GM12864 (cell line): Measurements from ENCODE around the gene KLK12.

Experiments used
- DNase-seq: peaks from one replicate; pipeline ENCODE4 v3.0.0-alpha.2; 2011; ENCODE audit warnings: low read depth
- H3K4me3 ChIP-seq: 2 replicates; pipeline ENCODE4 v1.5.1; 2011; ENCODE audit warnings: mild to moderate bottlenecking, low read depth, low read length, control low read depth
- CTCF ChIP-seq: IDR thresholded peaks from 2 replicates; pipeline ENCODE4 v1.5.1; 2011; ENCODE audit warnings: low read depth, mild to moderate bottlenecking, moderate library complexity, low read length, control low read depth, inconsistent platforms; ENCODE audit errors: missing control alignments

Gene KLK12

GRCh38 chr19:51010066-51010795 lies 24.6 kb downstream of the KLK12 start:
- no peak for TF ChIP-seq CTCF

GRCh38 chr19:51009061-51009891 lies 25.5 kb downstream of the KLK12 start:
- TF ChIP-seq CTCF, result no peak
- H3K4me3 ChIP-seq, result no peak overlapping the region
- DNase-seq, result no peak

More at GRCh38 chr19:51010066-51010795, 24.6 kb downstream of the KLK12 start:
- no peak overlapping the region for H3K4me3 ChIP-seq
- DNase-seq, result no peak

DNA sequence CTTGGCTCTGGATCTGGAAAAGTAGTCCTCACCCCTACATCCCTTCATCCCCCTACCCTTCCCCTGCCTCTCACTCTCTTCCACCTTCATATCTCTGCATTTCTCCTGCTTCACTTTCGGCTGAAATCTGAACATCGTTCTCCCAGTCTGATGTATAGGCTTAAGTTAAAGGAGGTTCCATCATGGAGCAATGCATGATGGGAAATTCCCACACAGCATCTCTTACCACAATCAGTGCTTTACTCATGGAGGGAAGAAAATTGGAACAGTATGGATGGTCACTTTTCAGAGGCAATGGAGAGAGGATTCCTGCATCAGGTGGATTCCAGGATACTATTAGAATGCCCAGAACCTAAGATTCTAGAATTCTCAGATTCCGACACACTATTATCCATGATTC lies 27.3 kb downstream of the KLK12 start:
- no peak for TF ChIP-seq CTCF
- no peak overlapping the region for H3K4me3 ChIP-seq
- no peak for DNase-seq

- no peak for DNase-seq
- no peak for TF ChIP-seq CTCF
- H3K4me3 ChIP-seq, result no peak overlapping the region
Observed at GRCh38 chr19:51006406-51006805, 28.4 kb downstream of the KLK12 start.

GRCh38 chr19:51005248-51005647 lies 29.6 kb downstream of the KLK12 start:
- H3K4me3 ChIP-seq, result no peak overlapping the region
- no peak for TF ChIP-seq CTCF
- no peak for DNase-seq

GRCh38 chr19:51003316-51003715 lies 31.5 kb downstream of the KLK12 start:
- no peak overlapping the region for H3K4me3 ChIP-seq
- TF ChIP-seq CTCF, result no peak
- no peak for DNase-seq
